C4-2B (cell line): ENCODE data around the gene SULT4A1.

Experiments used
- CTCF ChIP-seq: fragments of 450-650 bp; conservative IDR thresholded peaks from 2 replicates; pipeline ENCODE4 v1.5.1; 2017; ENCODE audit warnings: mild to moderate bottlenecking
- ZFX ChIP-seq: fragments of 450-650 bp; IDR thresholded peaks from 2 replicates; pipeline ENCODE4 v1.6.1; 2017

- TF ChIP-seq CTCF: no peak
- no peak for TF ChIP-seq ZFX
These were observed 86.1 kb downstream of the SULT4A1 start for GRCh38 chr22:43776081-43776670.
